Loucy (cell line): Measurements from ENCODE around the gene WWOX.

ENCODE experiments used
- EZH2phosphoT487 ChIP-seq: fragments of 200-600 bp; IDR thresholded peaks from 2 replicates; pipeline ENCODE4 v1.6.1; 2018; ENCODE audit warnings: antibody characterized with exemption, mild to moderate bottlenecking, moderate library complexity, borderline replicate concordance
- TF ChIP-seq, protein P1 (sequence below): fragments of 200-600 bp; sonication (generic); conservative IDR thresholded peaks from 2 replicates; pipeline ENCODE4 v1.5.1; 2014; ENCODE audit warnings: mild to moderate bottlenecking, antibody characterized with exemption, low read length

DNA sequence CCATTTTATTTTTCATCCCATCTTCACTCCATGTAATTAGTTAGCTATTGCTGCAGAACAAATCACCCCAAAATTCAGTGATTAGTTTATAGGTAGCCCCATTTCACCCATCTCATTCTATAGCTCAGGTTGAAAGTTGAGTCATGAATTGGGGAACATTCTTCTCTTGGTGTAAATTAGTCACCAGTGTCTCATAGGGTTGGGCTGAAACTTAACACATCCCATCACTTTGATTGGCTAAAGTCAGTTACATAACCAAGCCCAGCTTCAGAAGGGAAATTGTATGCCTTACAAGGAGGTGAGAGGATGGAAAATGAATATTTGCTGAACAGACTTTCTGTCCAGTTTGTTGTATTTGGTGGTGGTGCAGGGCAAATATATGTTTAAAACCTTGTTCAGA, 477.5 kb downstream of the WWOX start:
- TF ChIP-seq, protein P1, sequence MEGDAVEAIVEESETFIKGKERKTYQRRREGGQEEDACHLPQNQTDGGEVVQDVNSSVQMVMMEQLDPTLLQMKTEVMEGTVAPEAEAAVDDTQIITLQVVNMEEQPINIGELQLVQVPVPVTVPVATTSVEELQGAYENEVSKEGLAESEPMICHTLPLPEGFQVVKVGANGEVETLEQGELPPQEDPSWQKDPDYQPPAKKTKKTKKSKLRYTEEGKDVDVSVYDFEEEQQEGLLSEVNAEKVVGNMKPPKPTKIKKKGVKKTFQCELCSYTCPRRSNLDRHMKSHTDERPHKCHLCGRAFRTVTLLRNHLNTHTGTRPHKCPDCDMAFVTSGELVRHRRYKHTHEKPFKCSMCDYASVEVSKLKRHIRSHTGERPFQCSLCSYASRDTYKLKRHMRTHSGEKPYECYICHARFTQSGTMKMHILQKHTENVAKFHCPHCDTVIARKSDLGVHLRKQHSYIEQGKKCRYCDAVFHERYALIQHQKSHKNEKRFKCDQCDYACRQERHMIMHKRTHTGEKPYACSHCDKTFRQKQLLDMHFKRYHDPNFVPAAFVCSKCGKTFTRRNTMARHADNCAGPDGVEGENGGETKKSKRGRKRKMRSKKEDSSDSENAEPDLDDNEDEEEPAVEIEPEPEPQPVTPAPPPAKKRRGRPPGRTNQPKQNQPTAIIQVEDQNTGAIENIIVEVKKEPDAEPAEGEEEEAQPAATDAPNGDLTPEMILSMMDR = no peak
- TF ChIP-seq EZH2phosphoT487 = no peak
